HepG2 (cell line): Measurements from ENCODE around the gene TMEM219. TPM values are rescaled to one million over a fixed set of nuclear protein-coding genes. Genes with fewer than 3 reads are reported as not detected.

Source experiments
- DR1 ChIP-seq: sonication (generic); formaldehyde crosslinking; IDR thresholded peaks from 2 replicates; pipeline ENCODE4 v1.8.0; 2021; ENCODE audit warnings: mild to moderate bottlenecking, missing genetic modification reagents, inconsistent platforms
- FOXA1 ChIP-seq, 2 experiments: fragments of 450-650 bp in 1 of 2; sonication (generic) in 1 of 2; formaldehyde crosslinking in 1 of 2; IDR thresholded peaks; 2 replicates each; pipeline versions ENCODE4 v1.4.0 to v1.6.1; 2016 to 2020; ENCODE audit warnings: missing genetic modification reagents in 1 of 2
- FOXK1 ChIP-seq: sonication (generic); formaldehyde crosslinking; IDR thresholded peaks from 2 replicates; pipeline ENCODE4 v1.4.0; 2020; ENCODE audit warnings: low read depth, missing genetic modification reagents, borderline replicate concordance
- GFI1 ChIP-seq: sonication (generic); formaldehyde crosslinking; IDR thresholded peaks from 2 replicates; pipeline ENCODE4 v1.5.0; 2020; ENCODE audit warnings: missing genetic modification reagents, mild to moderate bottlenecking, borderline replicate concordance
- GLI4 ChIP-seq: sonication (generic); formaldehyde crosslinking; IDR thresholded peaks from 2 replicates; pipeline ENCODE4 v1.5.1; 2020; ENCODE audit warnings: missing genetic modification reagents, mild to moderate bottlenecking, moderate library complexity, borderline replicate concordance
- HCFC1 ChIP-seq: fragments of 150-350 bp; IDR thresholded peaks from 2 replicates; pipeline ENCODE4 v1.6.1; 2014; ENCODE audit warnings: low read depth, low read length
- HMG20B ChIP-seq: conservative IDR thresholded peaks from 2 replicates; pipeline ENCODE4 v1.6.1; 2016; ENCODE audit warnings: missing genetic modification reagents, missing compliant biosample characterization
- HMGA1 ChIP-seq: sonication (generic); formaldehyde crosslinking; conservative IDR thresholded peaks from 2 replicates; pipeline ENCODE4 v1.4.0; 2020; ENCODE audit warnings: missing genetic modification reagents
- MAZ ChIP-seq, 2 experiments: sonication (generic) in 1 of 2; formaldehyde crosslinking in 1 of 2; IDR thresholded peaks; 2 replicates each; pipeline versions ENCODE4 v1.5.0 to v1.6.1; 2012 to 2020; ENCODE audit warnings: low read depth in 2 of 2, mild to moderate bottlenecking in 2 of 2, borderline replicate concordance in 1 of 2, improper control_type of control experiment in 1 of 2, low read length in 1 of 2, missing genetic modification reagents in 1 of 2, moderate library complexity in 1 of 2
- MBD4 ChIP-seq: IDR thresholded peaks from 2 replicates; pipeline ENCODE4 v1.6.1; 2012; ENCODE audit warnings: low read length, inconsistent platforms, borderline replicate concordance
- MTF1 ChIP-seq: sonication (generic); formaldehyde crosslinking; IDR thresholded peaks from 2 replicates; pipeline ENCODE4 v1.5.0; 2020; ENCODE audit warnings: missing genetic modification reagents
- SCMH1 ChIP-seq: sonication (generic); formaldehyde crosslinking; IDR thresholded peaks from 2 replicates; pipeline ENCODE4 v1.9.0; 2021; ENCODE audit warnings: missing genetic modification reagents, mild to moderate bottlenecking, borderline replicate concordance
- TMF1 ChIP-seq: sonication (generic); formaldehyde crosslinking; IDR thresholded peaks from 2 replicates; pipeline ENCODE4 v1.8.1; 2022; ENCODE audit warnings: low read depth, missing genetic modification reagents
- WIZ ChIP-seq: sonication (generic); formaldehyde crosslinking; IDR thresholded peaks from 2 replicates; pipeline ENCODE4 v1.5.1; 2020; ENCODE audit warnings: mild to moderate bottlenecking, missing genetic modification reagents
- ZIK1 ChIP-seq: sonication (generic); formaldehyde crosslinking; IDR thresholded peaks from 2 replicates; pipeline ENCODE4 v1.5.0; 2020; ENCODE audit warnings: mild to moderate bottlenecking, low read depth, missing genetic modification reagents, borderline replicate concordance
- ZKSCAN1 ChIP-seq: fragments of 150-350 bp; IDR thresholded peaks from 2 replicates; pipeline ENCODE4 v1.6.1; 2014; ENCODE audit warnings: low read length
- ZMYM3 ChIP-seq: sonication (generic); formaldehyde crosslinking; IDR thresholded peaks from 2 replicates; pipeline ENCODE4 v1.5.1; 2020; ENCODE audit warnings: mild to moderate bottlenecking, missing genetic modification reagents
- ZNF282 ChIP-seq: fragments of 450-650 bp; IDR thresholded peaks from 2 replicates; pipeline ENCODE4 v1.6.1; 2018; ENCODE audit not compliant: partially characterized antibody
- ZNF614 ChIP-seq: IDR thresholded peaks from 2 replicates; pipeline ENCODE4 v1.6.1; 2018; ENCODE audit warnings: missing biosample characterization, missing genetic modification reagents, inconsistent platforms, borderline replicate concordance
- ZNF766 ChIP-seq: sonication (generic); formaldehyde crosslinking; IDR thresholded peaks from 2 replicates; pipeline ENCODE4 v1.5.0; 2020; ENCODE audit warnings: missing genetic modification reagents, borderline replicate concordance
- ZNF879 ChIP-seq: sonication (generic); formaldehyde crosslinking; IDR thresholded peaks from 2 replicates; pipeline ENCODE4 v1.8.1; 2023; ENCODE audit warnings: missing genetic modification reagents
- polyA plus RNA-seq, 8 experiments: library from polyadenylated mRNA; depleted of rRNA in 3 of 8; stranded (reverse) in 7 of 8; unstranded in 1 of 8; fragments of >200 nt; fragmentation: Illumina TruSeq in 4 of 8; extraction: Trizol in 4 of 8; gene quantifications; 2 replicates each; pipeline versions ENCODE4 v1.2.1 to v1.2.3, GENCODE V29; 2011 to 2016; ENCODE audit warnings: low read depth in 4 of 8, missing spikeins in 1 of 8, mixed read lengths in 1 of 8; ENCODE audit not compliant: insufficient read depth in 1 of 8
- total RNA-seq, 5 experiments: library from RNA; depleted of rRNA; stranded (reverse); fragments of >200 nt; fragmentation: Illumina TruSeq; extraction: Trizol; gene quantifications; 2 replicates each; pipeline ENCODE4 v1.2.3, GENCODE V29; 2016; ENCODE audit warnings: low read depth in 1 of 5
- TF ChIP-seq, protein P1 (sequence below): sonication (generic); formaldehyde crosslinking; IDR thresholded peaks from 2 replicates; pipeline ENCODE4 v1.9.0; 2021; ENCODE audit warnings: missing genetic modification reagents, borderline replicate concordance
- TF ChIP-seq, protein P2 (sequence below): sonication (generic); formaldehyde crosslinking; IDR thresholded peaks from 2 replicates; pipeline ENCODE4 v1.4.0; 2020; ENCODE audit warnings: missing genetic modification reagents
- TF ChIP-seq, protein P3 (sequence below): sonication (generic); formaldehyde crosslinking; IDR thresholded peaks from 2 replicates; pipeline ENCODE4; 2020; ENCODE audit warnings: missing genetic modification reagents, mild to moderate bottlenecking, borderline replicate concordance

TMEM219 gene
- total and polyA plus RNA-seq, 2 of the 13 experiments (the other 11 are each of a cell fraction or from before 2014, with no cell fraction given): 105 to 115 TPM

DNA sequence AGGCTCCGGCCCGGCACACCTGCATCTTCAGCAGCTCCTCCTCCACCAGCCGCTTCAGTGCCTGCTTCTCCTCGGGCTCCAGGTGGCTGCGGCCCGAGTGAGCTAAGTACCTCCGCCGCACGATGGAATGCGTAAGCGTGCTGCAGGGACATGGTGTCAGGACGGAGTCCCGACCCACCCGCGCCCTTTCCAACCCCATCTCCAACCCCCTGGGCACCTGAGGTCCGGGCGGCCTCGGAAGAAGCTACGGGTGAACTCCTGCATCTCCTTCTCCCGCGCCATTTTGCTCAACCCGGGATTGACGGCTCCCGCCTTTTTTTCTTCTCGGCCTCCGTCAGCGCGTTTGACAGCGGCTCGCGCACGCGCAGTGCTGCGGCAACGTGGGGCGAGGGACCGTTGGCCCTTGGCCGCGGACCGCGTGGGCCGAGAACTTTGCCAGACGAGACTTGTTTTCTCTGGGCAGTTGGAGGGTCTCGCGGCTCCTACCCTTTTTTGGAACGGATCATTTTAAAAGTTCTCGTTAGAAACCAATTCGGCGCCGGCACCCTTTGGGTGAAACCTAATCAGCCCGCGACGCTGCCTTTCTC is 33.5 kb downstream of the TMEM219 start, which contains the start of gene HIRIP3 (continued):
- TF ChIP-seq, protein P1, sequence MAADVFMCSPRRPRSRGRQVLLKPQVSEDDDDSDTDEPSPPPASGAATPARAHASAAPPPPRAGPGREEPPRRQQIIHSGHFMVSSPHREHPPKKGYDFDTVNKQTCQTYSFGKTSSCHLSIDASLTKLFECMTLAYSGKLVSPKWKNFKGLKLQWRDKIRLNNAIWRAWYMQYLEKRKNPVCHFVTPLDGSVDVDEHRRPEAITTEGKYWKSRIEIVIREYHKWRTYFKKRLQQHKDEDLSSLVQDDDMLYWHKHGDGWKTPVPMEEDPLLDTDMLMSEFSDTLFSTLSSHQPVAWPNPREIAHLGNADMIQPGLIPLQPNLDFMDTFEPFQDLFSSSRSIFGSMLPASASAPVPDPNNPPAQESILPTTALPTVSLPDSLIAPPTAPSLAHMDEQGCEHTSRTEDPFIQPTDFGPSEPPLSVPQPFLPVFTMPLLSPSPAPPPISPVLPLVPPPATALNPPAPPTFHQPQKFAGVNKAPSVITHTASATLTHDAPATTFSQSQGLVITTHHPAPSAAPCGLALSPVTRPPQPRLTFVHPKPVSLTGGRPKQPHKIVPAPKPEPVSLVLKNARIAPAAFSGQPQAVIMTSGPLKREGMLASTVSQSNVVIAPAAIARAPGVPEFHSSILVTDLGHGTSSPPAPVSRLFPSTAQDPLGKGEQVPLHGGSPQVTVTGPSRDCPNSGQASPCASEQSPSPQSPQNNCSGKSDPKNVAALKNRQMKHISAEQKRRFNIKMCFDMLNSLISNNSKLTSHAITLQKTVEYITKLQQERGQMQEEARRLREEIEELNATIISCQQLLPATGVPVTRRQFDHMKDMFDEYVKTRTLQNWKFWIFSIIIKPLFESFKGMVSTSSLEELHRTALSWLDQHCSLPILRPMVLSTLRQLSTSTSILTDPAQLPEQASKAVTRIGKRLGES (CRISPR knock-in tag): 0 out of 2 replicates have a peak, but pooled peaks have one; percentile 47
- TF ChIP-seq GFI1 (0 out of 2 replicates have a peak, but pooled peaks have one; percentile 34), MTF1 (peak; percentile 91), ZMYM3 (CRISPR knock-in tag) (no peak; the same call in 1 of the 2 replicates), ZIK1 (CRISPR knock-in tag) (no peak), ZKSCAN1 (no peak), FOXK1 (CRISPR knock-in tag) (no peak), HMG20B (CRISPR knock-in tag) (no peak), ZNF766 (CRISPR knock-in tag) (peak; percentile 81; the same call in 1 of the 2 replicates), ZNF879 (CRISPR knock-in tag) (no peak), ZNF614 (CRISPR knock-in tag) (no peak), DR1 (CRISPR knock-in tag) (no peak), HCFC1 (no peak), HMGA1 (CRISPR knock-in tag) (no peak), FOXA1 (IDR thresholded peaks at IDR 0.05) (no peak), FOXA1 (CRISPR knock-in tag; IDR thresholded peaks at IDR 0.05) (no peak), MAZ (IDR thresholded peaks at IDR 0.05; ENCODE audit: borderline replicate concordance, low read depth, low read length) (no peak), MAZ (CRISPR knock-in tag; IDR thresholded peaks at IDR 0.05; ENCODE audit: low read depth) (no peak), GLI4 (CRISPR knock-in tag) (no peak; the same call in 1 of the 2 replicates), MBD4 (no peak), TMF1 (CRISPR knock-in tag) (peak; percentile 75; the same call in 1 of the 2 replicates), ZNF282 (no peak), WIZ (CRISPR knock-in tag) (0 out of 2 replicates have a peak, but pooled peaks have one; percentile 71), SCMH1 (no peak)
- TF ChIP-seq, protein P2, sequence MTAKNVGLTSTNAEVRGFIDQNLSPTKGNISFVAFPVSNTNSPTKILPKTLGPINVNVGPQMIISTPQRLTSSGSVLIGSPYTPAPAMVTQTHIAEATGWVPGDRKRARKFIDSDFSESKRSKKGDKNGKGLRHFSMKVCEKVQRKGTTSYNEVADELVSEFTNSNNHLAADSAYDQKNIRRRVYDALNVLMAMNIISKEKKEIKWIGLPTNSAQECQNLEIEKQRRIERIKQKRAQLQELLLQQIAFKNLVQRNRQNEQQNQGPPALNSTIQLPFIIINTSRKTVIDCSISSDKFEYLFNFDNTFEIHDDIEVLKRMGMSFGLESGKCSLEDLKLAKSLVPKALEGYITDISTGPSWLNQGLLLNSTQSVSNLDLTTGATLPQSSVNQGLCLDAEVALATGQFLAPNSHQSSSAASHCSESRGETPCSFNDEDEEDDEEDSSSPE (CRISPR knock-in tag): peak; percentile 97
- TF ChIP-seq, protein P3, sequence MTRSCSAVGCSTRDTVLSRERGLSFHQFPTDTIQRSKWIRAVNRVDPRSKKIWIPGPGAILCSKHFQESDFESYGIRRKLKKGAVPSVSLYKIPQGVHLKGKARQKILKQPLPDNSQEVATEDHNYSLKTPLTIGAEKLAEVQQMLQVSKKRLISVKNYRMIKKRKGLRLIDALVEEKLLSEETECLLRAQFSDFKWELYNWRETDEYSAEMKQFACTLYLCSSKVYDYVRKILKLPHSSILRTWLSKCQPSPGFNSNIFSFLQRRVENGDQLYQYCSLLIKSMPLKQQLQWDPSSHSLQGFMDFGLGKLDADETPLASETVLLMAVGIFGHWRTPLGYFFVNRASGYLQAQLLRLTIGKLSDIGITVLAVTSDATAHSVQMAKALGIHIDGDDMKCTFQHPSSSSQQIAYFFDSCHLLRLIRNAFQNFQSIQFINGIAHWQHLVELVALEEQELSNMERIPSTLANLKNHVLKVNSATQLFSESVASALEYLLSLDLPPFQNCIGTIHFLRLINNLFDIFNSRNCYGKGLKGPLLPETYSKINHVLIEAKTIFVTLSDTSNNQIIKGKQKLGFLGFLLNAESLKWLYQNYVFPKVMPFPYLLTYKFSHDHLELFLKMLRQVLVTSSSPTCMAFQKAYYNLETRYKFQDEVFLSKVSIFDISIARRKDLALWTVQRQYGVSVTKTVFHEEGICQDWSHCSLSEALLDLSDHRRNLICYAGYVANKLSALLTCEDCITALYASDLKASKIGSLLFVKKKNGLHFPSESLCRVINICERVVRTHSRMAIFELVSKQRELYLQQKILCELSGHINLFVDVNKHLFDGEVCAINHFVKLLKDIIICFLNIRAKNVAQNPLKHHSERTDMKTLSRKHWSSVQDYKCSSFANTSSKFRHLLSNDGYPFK (CRISPR knock-in tag): no peak; the same call in 1 of the 2 replicates
